DND-41 (cell line): ENCODE measurements around the gene NOTCH4.
A peak's percentile ranks its signal among the peaks of the same experiment; 100 is the strongest.

ENCODE experiments used
- ATAC-seq: fragments of 200-7000 bp; cut with Tn5 transposase; 3 replicates; pipeline ENCODE4 v1.9.1; 2021; ENCODE audit warnings: low read depth; ENCODE audit not compliant: insufficient read depth
- DNase-seq: peaks from one replicate; pipeline ENCODE4 v3.0.0-alpha.2; 2020
- H2AFZ ChIP-seq: 2 replicates; pipeline ENCODE4 v1.6.0; 2012; ENCODE audit warnings: low read depth, low read length
- H3K27ac ChIP-seq: 2 replicates; pipeline ENCODE4 v1.5.1; 2012; ENCODE audit warnings: low read length, inconsistent platforms
- H3K27me3 ChIP-seq: fragments of 200-600 bp; sonication (generic); 2 replicates; pipeline ENCODE4 v1.6.0; 2012; ENCODE audit warnings: low read length, mild to moderate bottlenecking, inconsistent platforms; ENCODE audit not compliant: insufficient read depth, poor library complexity
- H3K36me3 ChIP-seq: 2 replicates; pipeline ENCODE4 v1.5.1; 2012; ENCODE audit warnings: low read length, inconsistent platforms; ENCODE audit not compliant: insufficient read depth
- H3K4me1 ChIP-seq: 2 replicates; pipeline ENCODE4 v1.5.1; 2012; ENCODE audit warnings: mild to moderate bottlenecking, low read length; ENCODE audit not compliant: insufficient read depth
- H3K4me2 ChIP-seq: 2 replicates; pipeline ENCODE4 v1.6.0; 2012; ENCODE audit warnings: mild to moderate bottlenecking, moderate library complexity, low read length, inconsistent platforms; ENCODE audit not compliant: insufficient read depth
- H3K4me3 ChIP-seq, 2 experiments: fragments of 200-600 bp in 1 of 2; shearing (Covaris generic) in 1 of 2; 2 replicates each; pipeline ENCODE4 v1.5.1; 2012 to 2016; ENCODE audit warnings: inconsistent platforms in 2 of 2, low read length in 2 of 2, mild to moderate bottlenecking in 2 of 2, low read depth in 1 of 2, moderate library complexity in 1 of 2
- H3K79me2 ChIP-seq: 2 replicates; pipeline ENCODE4 v1.6.0; 2012; ENCODE audit warnings: low read length, inconsistent platforms; ENCODE audit not compliant: insufficient read depth
- H3K9ac ChIP-seq: 2 replicates; pipeline ENCODE4 v1.6.0; 2012; ENCODE audit warnings: low read depth, mild to moderate bottlenecking, inconsistent platforms, low read length, moderate library complexity
- H3K9me3 ChIP-seq: 2 replicates; pipeline ENCODE4 v1.5.1; 2012; ENCODE audit warnings: low read length, moderate library complexity, mild to moderate bottlenecking, inconsistent platforms; ENCODE audit not compliant: insufficient read depth, severe bottlenecking
- H4K20me1 ChIP-seq: 2 replicates; pipeline ENCODE4 v1.6.0; 2012; ENCODE audit warnings: low read length; ENCODE audit not compliant: insufficient read depth
- CTCF ChIP-seq: IDR thresholded peaks from 2 replicates; pipeline ENCODE4 v1.5.1; 2012; ENCODE audit warnings: borderline replicate concordance, low read length, moderate library complexity, mild to moderate bottlenecking; ENCODE audit not compliant: poor library complexity, severe bottlenecking; ENCODE audit errors: extremely low read depth
- EZH2 ChIP-seq: IDR thresholded peaks from 3 replicates; pipeline ENCODE4 v1.6.1; 2012; ENCODE audit warnings: borderline replicate concordance, low read depth, mild to moderate bottlenecking, moderate library complexity, low read length, inconsistent platforms; ENCODE audit not compliant: severe bottlenecking

NOTCH4 gene

GRCh38 chr6:32151863-32152768 lies 71.8 kb downstream of the NOTCH4 start, which contains the start of gene PRRT1:
Gene PRRT1 (minus strand): TSS chr6:32151939. CDS start chr6:32151827, 112 bp downstream.
- H3K79me2 ChIP-seq: peaks cover 23% of the 10 kb centered on the region
- peak within 1 kb of the TSS; percentile 71; the same call in 1 of the 2 replicates for H3K9ac ChIP-seq
- H4K20me1 ChIP-seq: peaks cover 9% of the 10 kb centered on the region; the same call in 1 of the 2 replicates
- H3K9me3 ChIP-seq: no peaks in the 10 kb centered on the region
- no peak within 1 kb of the TSS for H3K4me3 ChIP-seq
- H3K36me3 ChIP-seq: peaks cover 18% of the 10 kb centered on the region
- ATAC-seq (no peak), DNase-seq (no peak)
- peaks cover 25% of the 10 kb centered on the region for H3K4me1 ChIP-seq
- no peak within 1 kb of the TSS for H2AFZ ChIP-seq
- no peak within 1 kb of the TSS for H3K27ac ChIP-seq
- no peak for TF ChIP-seq EZH2
- TF ChIP-seq CTCF: no peak
- H3K27me3 ChIP-seq: no peaks in the 10 kb centered on the region
- peak within 1 kb of the TSS; percentile 70; the same call in 1 of the 2 replicates for H3K4me2 ChIP-seq

- no peak overlapping the region for H3K4me2 ChIP-seq
- no peaks in the 10 kb centered on the region for H3K9me3 ChIP-seq
- peaks cover 10% of the 10 kb centered on the region for H3K36me3 ChIP-seq
- no peak overlapping the region for H2AFZ ChIP-seq
- ATAC-seq (no peak), DNase-seq (no peak)
- H3K4me3 ChIP-seq: no peak overlapping the region
- peaks cover 25% of the 10 kb centered on the region for H3K4me1 ChIP-seq
- peaks cover 9% of the 10 kb centered on the region; the same call in 1 of the 2 replicates for H4K20me1 ChIP-seq
- no peak overlapping the region for H3K9ac ChIP-seq
- peaks cover 20% of the 10 kb centered on the region for H3K79me2 ChIP-seq
- TF ChIP-seq CTCF: no peak
- no peak for TF ChIP-seq EZH2
- peaks cover 7% of the 10 kb centered on the region for H3K27me3 ChIP-seq
- H3K27ac ChIP-seq: no peak overlapping the region
These were observed 72.5 kb downstream of the NOTCH4 start for GRCh38 chr6:32151181-32151862.

- H2AFZ ChIP-seq: no peak overlapping the region
- H3K36me3 ChIP-seq: no peaks in the 10 kb centered on the region; the same call in 1 of the 2 replicates
- H4K20me1 ChIP-seq: 0 out of 2 replicates have a peak, but pooled peaks cover 3% of the 10 kb centered on the region
- no peak overlapping the region for H3K27ac ChIP-seq
- no peak overlapping the region for H3K9ac ChIP-seq
- ATAC-seq: no peak
- H3K4me1 ChIP-seq: peaks cover 18% of the 10 kb centered on the region
- H3K27me3 ChIP-seq: peaks cover 15% of the 10 kb centered on the region
- H3K4me3 ChIP-seq: no peak overlapping the region
- DNase-seq: no peak
- no peaks in the 10 kb centered on the region for H3K9me3 ChIP-seq
- TF ChIP-seq CTCF (no peak), EZH2 (no peak)
- peaks cover 12% of the 10 kb centered on the region for H3K79me2 ChIP-seq
- no peak overlapping the region for H3K4me2 ChIP-seq
These were observed 73.7 kb downstream of the NOTCH4 start for GRCh38 chr6:32149932-32150870.
